ENCODE results near the gene NF2.

NF2 gene

GRCh38 chr22:29695129-29695926, 91.9 kb downstream of the NF2 start:
- TF ChIP-seq ZFX (IDR thresholded peaks at IDR 0.05; ENCODE audit: borderline replicate concordance): no peak
- no peak for TF ChIP-seq CTCF (IDR thresholded peaks at IDR 0.05)
- no peak overlapping the region for H3K27ac ChIP-seq

GRCh38 chr22:29697853-29698598, 94.6 kb downstream of the NF2 start:
- no peak overlapping the region for H3K27ac ChIP-seq
- TF ChIP-seq CTCF (IDR thresholded peaks at IDR 0.05): no peak
- no peak for TF ChIP-seq ZFX (IDR thresholded peaks at IDR 0.05; ENCODE audit: borderline replicate concordance)

- no peak overlapping the region for H3K27ac ChIP-seq
- TF ChIP-seq CTCF (IDR thresholded peaks at IDR 0.05) (no peak), ZFX (IDR thresholded peaks at IDR 0.05; ENCODE audit: borderline replicate concordance) (no peak)
Observed at GRCh38 chr22:29700206-29700899, 96.9 kb downstream of the NF2 start.

- no peak overlapping the region for H3K27ac ChIP-seq
- TF ChIP-seq CTCF (IDR thresholded peaks at IDR 0.05): no peak
- TF ChIP-seq ZFX (IDR thresholded peaks at IDR 0.05; ENCODE audit: borderline replicate concordance): no peak
Observed at GRCh38 chr22:29700900-29701154, 97.4 kb downstream of the NF2 start.

GRCh38 chr22:29701155-29701999, 97.9 kb downstream of the NF2 start:
- TF ChIP-seq CTCF (IDR thresholded peaks at IDR 0.05): no peak
- TF ChIP-seq ZFX (IDR thresholded peaks at IDR 0.05; ENCODE audit: borderline replicate concordance): no peak
- no peak overlapping the region for H3K27ac ChIP-seq

- TF ChIP-seq ZFX (IDR thresholded peaks at IDR 0.05; ENCODE audit: borderline replicate concordance) (no peak), CTCF (IDR thresholded peaks at IDR 0.05) (no peak)
- H3K27ac ChIP-seq: no peak overlapping the region
Observed at GRCh38 chr22:29702000-29702930, 98.8 kb downstream of the NF2 start.
